GM18873 (cell line): ENCODE measurements around the gene PHLPP1.
A peak's percentile ranks its signal among the peaks of the same experiment; 100 is the strongest.
"Not testable (repeated sequence)": the region's sequence is repeated elsewhere in the genome, so short reads cannot be mapped to it uniquely, and the experiment has no call there.

Source experiments
- ATAC-seq: cut with Tn5 transposase; IDR thresholded peaks from one replicate; pipeline ENCODE4 v1.9.1; 2021; ENCODE audit warnings: mild to moderate bottlenecking, moderate library complexity, moderate number of reproducible peaks; ENCODE audit not compliant: unreplicated experiment, low FRiP score

Gene PHLPP1

GRCh38 chr18:62877411-62878221 lies 162.3 kb downstream of the PHLPP1 start:
- ATAC-seq: no peak

- no peak for ATAC-seq
Measured at GRCh38 chr18:62878305-62878704, 163.0 kb downstream of the PHLPP1 start.

- no peak for ATAC-seq
Measured at GRCh38 chr18:62880034-62880433, 164.7 kb downstream of the PHLPP1 start.

- ATAC-seq: no peak
Measured at GRCh38 chr18:62880673-62881364, 165.5 kb downstream of the PHLPP1 start.

- ATAC-seq: no peak
Measured at GRCh38 chr18:62881509-62882016, 166.2 kb downstream of the PHLPP1 start.

GRCh38 chr18:62883937-62884735 lies 168.8 kb downstream of the PHLPP1 start:
- no peak for ATAC-seq

GRCh38 chr18:62885804-62886203 lies 170.5 kb downstream of the PHLPP1 start:
- no peak for ATAC-seq

- ATAC-seq: no peak
Measured at GRCh38 chr18:62894681-62895390, 179.5 kb downstream of the PHLPP1 start.

GRCh38 chr18:62897153-62897552 lies 181.8 kb downstream of the PHLPP1 start:
- no peak for ATAC-seq

GRCh38 chr18:62898359-62898758 lies 183.0 kb downstream of the PHLPP1 start:
- ATAC-seq: peak; percentile 97

GRCh38 chr18:62899534-62899933 lies 184.2 kb downstream of the PHLPP1 start:
- ATAC-seq: no peak

GRCh38 chr18:62900132-62900883 lies 185.0 kb downstream of the PHLPP1 start:
- no peak for ATAC-seq

GRCh38 chr18:62902776-62903175 lies 187.4 kb downstream of the PHLPP1 start:
- ATAC-seq: no peak

- ATAC-seq: no peak
Measured at GRCh38 chr18:62904396-62905285, 189.3 kb downstream of the PHLPP1 start.

- ATAC-seq: no peak
Measured at GRCh38 chr18:62912885-62913284, 197.5 kb downstream of the PHLPP1 start.

- not testable (repeated sequence) for ATAC-seq
Measured at GRCh38 chr18:62913824-62914223, 198.5 kb downstream of the PHLPP1 start.

- no peak for ATAC-seq
Measured at GRCh38 chr18:62914871-62915392, 199.6 kb downstream of the PHLPP1 start.

GRCh38 chr18:62918361-62918760 lies 203.0 kb downstream of the PHLPP1 start:
- no peak for ATAC-seq
